GM19468 (cell line): ENCODE measurements around the gene DOK6.
A peak's percentile ranks its signal among the peaks of the same experiment; 100 is the strongest.

Experiments
- ATAC-seq: cut with Tn5 transposase; IDR thresholded peaks from one replicate; pipeline ENCODE4 v1.9.1; 2021; ENCODE audit warnings: mild to moderate bottlenecking, moderate library complexity, moderate number of reproducible peaks; ENCODE audit not compliant: unreplicated experiment; ENCODE audit errors: extremely low read depth

DOK6 gene

DNA sequence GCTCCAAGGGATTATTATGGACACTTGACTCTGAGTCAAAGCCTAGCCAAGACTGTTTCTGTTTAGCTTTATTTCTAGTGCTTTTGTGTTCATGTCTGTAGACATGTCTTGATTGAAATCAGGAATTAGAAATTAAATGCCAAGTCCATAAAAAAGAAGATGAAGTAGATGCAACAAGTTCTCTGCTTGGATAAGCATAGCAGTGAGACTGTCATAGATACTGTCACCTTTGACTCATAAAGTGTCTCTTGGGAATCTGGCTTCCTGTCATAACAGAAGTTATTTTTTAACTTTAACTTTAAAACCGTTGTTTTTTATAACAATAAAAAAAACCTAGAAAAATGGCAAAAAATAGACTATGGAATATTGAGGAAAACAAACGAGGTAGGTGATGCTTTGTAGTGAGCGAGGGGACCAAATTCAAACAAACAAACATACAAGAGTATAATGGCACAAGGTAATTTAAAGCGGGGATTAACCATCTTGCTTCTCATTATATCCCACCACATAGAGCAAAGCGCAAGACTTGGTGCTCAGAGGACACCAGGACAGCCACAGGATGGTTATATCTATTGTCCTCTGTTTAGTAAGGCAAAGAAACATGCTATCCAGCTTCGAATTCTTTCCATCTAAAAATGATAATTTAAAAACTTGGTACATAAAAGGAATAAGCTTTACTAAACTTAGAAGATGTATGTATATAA, 482.4 kb downstream of the DOK6 start:
- no peak for ATAC-seq

DNA sequence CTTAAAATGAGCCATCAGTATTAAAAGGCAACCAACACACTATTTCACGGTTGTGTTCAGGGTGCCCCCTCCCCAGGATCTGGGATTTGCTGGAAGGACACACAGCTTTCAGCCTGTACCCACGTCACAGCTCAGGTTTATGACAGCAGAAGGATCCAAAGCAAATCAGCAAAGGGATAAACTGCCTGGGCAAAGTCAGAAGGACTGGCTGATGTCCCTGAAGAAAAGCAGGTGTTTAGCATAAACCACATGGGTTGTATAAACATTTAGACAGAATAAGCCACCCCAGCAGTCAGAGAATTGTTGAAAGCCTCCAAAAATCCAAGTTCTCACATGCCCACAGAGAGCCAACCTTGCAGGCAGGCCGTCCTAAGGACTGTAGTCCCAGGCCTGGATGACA, 483.1 kb downstream of the DOK6 start:
- ATAC-seq = no peak

DNA sequence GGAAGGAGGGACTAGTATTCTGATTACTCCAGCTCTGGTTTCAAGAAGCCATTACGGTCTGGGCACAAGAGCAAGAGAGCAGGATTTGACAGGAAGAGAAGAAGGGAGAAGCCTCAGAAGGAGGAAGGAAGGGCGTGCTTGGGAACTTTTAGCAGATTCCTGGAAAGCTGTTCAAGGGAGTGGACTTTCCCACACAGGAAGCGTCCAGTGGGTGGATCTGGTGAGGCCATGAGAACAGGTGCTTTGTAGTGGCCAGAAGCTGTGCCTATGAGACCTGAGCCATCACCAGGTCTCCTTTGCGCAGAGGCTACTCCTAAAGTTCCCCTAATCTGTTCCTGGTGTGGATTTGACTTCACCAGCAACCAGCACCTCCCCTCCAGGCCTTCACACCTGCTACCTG, 484.7 kb downstream of the DOK6 start:
- no peak for ATAC-seq

- peak; percentile 89 for ATAC-seq
These were observed 485.3 kb downstream of the DOK6 start for GRCh38 chr18:69885841-69886531.

DNA sequence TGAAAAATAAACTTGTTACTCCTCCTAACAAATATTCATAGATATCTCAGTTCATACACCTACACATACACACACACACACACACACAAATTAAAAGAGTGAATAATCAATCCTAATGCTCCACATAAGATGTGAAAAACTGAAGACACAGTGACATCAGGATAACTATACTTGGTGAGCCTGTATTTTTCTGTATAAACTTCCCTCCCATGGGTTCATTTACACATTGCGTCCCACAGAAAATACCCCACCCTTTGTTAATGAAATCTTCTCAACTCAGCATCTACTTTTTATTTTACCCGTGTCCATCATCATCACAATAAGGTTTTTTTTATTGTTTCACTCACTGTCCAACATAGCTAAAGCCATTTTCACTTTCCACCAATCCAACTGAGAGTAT, 486.6 kb downstream of the DOK6 start:
- no peak for ATAC-seq

DNA sequence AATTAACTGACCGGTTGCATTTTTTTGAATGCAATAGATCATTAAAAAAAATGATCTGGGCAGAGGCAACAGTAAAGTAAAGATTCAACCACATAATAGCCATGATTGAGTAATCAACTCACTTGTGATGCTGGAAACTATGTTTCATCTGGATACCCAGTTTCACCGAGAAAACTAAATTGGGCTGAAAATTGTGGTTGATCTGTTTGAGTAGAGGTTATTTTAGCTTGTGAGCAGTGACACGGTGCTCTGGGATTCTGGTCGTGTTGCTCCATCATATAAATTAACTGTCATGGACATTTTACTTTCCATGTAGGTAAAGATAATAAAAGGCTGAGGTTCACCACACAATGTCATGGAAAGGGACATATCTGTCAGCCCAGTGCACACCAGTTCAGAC, 488.3 kb downstream of the DOK6 start:
- ATAC-seq = no peak

GRCh38 chr18:69890558-69890957, 489.9 kb downstream of the DOK6 start:
- ATAC-seq = no peak

DNA sequence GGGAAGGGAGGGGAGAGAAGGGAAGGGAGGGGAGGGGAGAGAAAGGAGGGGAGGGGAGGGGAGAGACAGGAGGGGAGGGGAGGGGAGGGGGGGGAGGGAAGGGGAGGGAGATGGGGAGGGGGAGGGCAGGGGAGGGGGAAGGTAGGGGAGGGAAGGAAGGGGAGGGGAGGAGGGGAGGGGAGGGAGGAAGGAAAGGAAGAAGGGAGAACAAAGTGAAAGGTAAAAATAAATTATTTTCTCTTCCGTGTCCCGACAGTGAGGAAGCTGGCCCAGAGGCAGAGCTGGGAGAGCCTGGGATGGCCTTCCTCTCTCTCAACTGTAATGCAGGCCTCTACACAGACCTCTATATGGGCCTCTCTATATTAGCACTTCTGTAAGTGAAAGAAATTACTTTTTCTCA, 493.8 kb downstream of the DOK6 start:
- ATAC-seq = no peak

DNA sequence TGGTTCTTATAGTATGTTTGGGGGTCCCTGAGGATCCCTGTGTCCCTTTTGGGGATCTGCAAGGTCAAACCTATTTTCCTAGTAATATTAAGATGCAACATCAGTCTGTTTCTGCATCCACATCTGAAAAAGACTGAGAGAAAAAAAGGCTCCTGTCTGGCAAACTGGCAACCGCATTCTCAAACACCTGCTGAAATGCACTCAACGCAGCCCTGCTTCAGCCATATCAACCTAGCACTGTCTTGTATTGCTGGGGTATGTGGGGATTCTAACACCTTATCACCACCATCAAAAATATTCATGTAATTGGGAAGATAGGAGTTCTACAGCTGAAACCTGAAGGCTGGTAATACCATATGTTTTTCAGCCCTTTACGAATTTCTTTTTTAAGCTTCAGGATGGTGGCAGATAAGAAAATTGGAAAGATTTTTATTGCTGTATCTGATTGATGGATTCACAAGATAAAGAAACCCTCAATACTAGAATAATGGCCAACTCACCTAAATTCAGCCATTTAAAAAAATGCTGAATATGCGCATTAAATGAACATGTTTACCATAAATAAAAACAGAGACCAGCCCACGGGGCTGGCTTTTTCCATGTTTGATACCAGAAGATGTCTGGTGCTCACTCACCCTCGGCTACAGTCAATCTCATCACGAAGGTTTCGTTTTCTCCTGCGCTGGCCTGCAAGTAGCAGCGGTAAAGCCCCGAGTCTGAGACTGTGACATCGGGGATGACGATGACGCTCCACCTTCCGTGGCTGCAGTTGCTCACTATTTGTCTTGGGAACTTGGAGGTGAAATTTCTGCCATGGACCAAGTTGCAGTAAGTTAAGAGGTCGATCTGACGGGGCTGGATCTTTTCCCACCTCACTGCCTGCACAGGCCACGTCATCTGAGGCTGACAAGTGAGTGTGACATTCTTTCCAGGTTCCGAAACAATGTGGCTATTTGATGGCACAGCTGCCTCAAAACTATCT, 494.7 kb downstream of the DOK6 start:
- ATAC-seq = no peak

- no peak for ATAC-seq
These were observed 496.9 kb downstream of the DOK6 start for GRCh38 chr18:69897397-69898108.

DNA sequence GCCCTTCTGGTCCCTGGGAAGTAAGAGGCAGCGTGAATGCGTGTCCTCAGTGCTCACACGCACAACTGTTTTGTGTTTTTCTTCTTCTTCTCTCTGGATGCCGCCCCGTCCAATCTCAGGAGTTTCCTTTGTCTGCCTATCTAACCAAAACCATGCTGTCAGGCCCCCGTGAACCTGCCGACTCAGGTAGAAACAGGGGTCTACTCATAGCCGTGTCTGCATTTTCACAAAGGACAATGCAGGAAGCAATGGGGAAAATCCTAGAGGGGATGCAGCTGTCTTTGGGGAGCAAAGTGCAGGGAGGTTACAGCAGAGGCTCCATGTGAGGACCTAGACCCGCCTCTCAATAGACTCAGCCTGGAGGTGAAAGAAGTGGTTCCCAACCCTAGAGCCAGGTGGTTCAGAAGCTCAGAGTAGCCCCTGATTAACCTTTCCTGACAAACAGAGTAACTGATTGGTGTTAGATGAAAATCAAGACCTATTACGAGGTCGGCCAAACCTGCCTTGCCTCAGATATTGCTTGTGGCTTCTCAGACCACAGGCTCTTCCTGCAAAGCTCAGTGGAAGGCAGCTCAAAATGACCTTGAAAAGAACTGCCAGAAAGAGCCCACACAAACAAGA, 497.7 kb downstream of the DOK6 start:
- peak; percentile 41 for ATAC-seq
